ENCODE measurements around the gene FAN1. TPM values are rescaled to one million over a fixed set of nuclear protein-coding genes. Genes with fewer than 3 reads are reported as not detected.

The FAN1 gene
- total and polyA plus RNA-seq, 7 donors = 12.4 to 64.2 (median 25.0) TPM

DNA sequence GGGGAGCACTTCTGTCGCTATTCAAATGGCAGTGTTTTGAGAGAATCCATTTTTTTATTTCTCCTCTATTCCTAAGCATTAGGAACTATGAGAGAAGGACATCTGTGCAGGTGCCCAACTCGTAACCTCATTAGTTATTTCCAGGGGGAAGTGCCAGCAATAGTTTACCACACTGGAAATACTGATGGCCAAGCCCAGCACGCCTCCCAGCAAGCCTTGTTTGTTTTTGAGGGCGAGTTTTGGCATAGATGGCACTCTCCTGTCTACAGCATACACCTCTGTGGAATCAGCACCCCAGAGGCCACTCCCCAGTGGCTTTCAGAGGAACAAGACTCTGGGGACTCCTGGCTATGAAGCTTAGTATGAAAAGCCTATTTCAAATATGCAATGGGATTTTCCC is 36.6 kb downstream of the FAN1 start:
- DNase-seq (no peak), ATAC-seq (no peak)
- Histone ChIP-seq H3K9me3 (no peaks in the 10 kb centered on the region), H3K27ac (no peak overlapping the region), H3K36me3 (ENCODE audit: insufficient read depth in 1 of 2, low read depth in 1 of 2) (peaks cover 16 to 100% of the 10 kb centered on the region in 2 donors), H3K4me3 (no peak overlapping the region), H3K4me1 (no peaks in the 10 kb centered on the region), H3K27me3 (ENCODE audit: insufficient read depth in 3 of 3, low read length in 2 of 3) (no peaks in the 10 kb centered on the region)
- TF ChIP-seq, protein P1, sequence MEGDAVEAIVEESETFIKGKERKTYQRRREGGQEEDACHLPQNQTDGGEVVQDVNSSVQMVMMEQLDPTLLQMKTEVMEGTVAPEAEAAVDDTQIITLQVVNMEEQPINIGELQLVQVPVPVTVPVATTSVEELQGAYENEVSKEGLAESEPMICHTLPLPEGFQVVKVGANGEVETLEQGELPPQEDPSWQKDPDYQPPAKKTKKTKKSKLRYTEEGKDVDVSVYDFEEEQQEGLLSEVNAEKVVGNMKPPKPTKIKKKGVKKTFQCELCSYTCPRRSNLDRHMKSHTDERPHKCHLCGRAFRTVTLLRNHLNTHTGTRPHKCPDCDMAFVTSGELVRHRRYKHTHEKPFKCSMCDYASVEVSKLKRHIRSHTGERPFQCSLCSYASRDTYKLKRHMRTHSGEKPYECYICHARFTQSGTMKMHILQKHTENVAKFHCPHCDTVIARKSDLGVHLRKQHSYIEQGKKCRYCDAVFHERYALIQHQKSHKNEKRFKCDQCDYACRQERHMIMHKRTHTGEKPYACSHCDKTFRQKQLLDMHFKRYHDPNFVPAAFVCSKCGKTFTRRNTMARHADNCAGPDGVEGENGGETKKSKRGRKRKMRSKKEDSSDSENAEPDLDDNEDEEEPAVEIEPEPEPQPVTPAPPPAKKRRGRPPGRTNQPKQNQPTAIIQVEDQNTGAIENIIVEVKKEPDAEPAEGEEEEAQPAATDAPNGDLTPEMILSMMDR (IDR thresholded peaks at IDR 0.05) = no peak
- intact Hi-C loops (cut with DNase I) = no loop called here
- 57 to 62% (median 61%) methylated on average over 4 of the region's 4 CpGs for WGBS, 3 donors

GRCh38 chr15:30941520-30941919 is 37.8 kb downstream of the FAN1 start:
- Histone ChIP-seq H3K4me3 (no peak overlapping the region), H3K4me1 (no peaks in the 10 kb centered on the region), H3K27ac (no peak overlapping the region), H3K36me3 (ENCODE audit: insufficient read depth in 1 of 2, low read depth in 1 of 2) (peaks cover 16 to 100% of the 10 kb centered on the region in 2 donors), H3K27me3 (ENCODE audit: insufficient read depth in 3 of 3, low read length in 2 of 3) (no peaks in the 10 kb centered on the region), H3K9me3 (no peaks in the 10 kb centered on the region)
- TF ChIP-seq, protein P1 (IDR thresholded peaks at IDR 0.05) = no peak
- 86 to 90% (median 87%) methylated on average over 15 of the region's 15 CpGs for WGBS, 3 donors
- intact Hi-C loops (cut with DNase I) = no loop called here
- DNase-seq = no peak
- ATAC-seq = peak in 1 of 4 donors; percentile 18

- Histone ChIP-seq H3K4me1 (no peaks in the 10 kb centered on the region), H3K27me3 (ENCODE audit: insufficient read depth in 3 of 3, low read length in 2 of 3) (no peaks in the 10 kb centered on the region), H3K4me3 (no peak overlapping the region), H3K36me3 (ENCODE audit: insufficient read depth in 1 of 2, low read depth in 1 of 2) (peaks cover 19 to 100% of the 10 kb centered on the region in 2 donors), H3K9me3 (no peaks in the 10 kb centered on the region), H3K27ac (peak overlapping the region; percentile 43)
- DNase-seq (no peak), ATAC-seq (peak; percentile 53 to 76 (median 71))
- TF ChIP-seq, protein P1 (IDR thresholded peaks at IDR 0.05) = no peak
- 76 to 88% (median 84%) methylated on average over 8 of the region's 8 CpGs for WGBS, 3 donors
- intact Hi-C loops (cut with DNase I) = no loop called here
These were observed 40.1 kb downstream of the FAN1 start for GRCh38 chr15:30943654-30944335.

DNA sequence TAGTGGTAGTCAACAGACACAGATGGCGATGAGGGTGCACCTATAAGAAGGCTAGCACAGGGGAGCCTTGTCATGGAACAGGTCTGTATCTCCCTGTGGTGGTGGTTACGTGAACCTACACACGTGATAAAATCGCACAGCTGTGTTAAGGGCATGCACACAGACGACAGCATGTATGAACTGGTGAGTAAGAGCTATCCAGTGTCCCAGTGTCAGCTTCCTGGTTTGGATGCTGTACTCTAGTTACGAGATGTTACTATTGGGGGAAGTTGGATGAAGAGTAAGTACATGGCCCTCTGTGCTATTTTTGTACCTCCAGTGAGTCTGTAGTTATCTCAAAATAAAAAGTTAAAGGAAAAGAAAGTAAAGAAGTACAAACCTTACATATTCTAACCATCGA is 49.5 kb downstream of the FAN1 start:
- ATAC-seq (peak; percentile 92 to 95 (median 94)), DNase-seq (peak in 1 of 2 donors; percentile 51)
- TF ChIP-seq, protein P1 (IDR thresholded peaks at IDR 0.05) = no peak
- no peaks in the 10 kb centered on the region for H3K27me3 ChIP-seq (ENCODE audit: insufficient read depth in 3 of 3, low read length in 2 of 3)
- H3K9me3 ChIP-seq = no peaks in the 10 kb centered on the region
- WGBS, 3 donors = 44 to 70% (median 54%) methylated on average over 7 of the region's 7 CpGs
- intact Hi-C loops (cut with DNase I) = loop anchor here in 1 of 2 donors (5.0 kb wide), 1 partner anchor 39 kb away; the partner anchor contains the start of gene MTMR10
- H3K36me3 ChIP-seq (ENCODE audit: insufficient read depth in 1 of 2, low read depth in 1 of 2) = peaks cover 15 to 90% of the 10 kb centered on the region in 2 donors
- no peak overlapping the region for H3K4me3 ChIP-seq
- peak overlapping the region; percentile 72 for H3K27ac ChIP-seq
- H3K4me1 ChIP-seq = peaks cover 17% of the 10 kb centered on the region
